ENCODE measurements around the gene DPP6.

The DPP6 gene

GRCh38 chr7:154289119-154289518, 236.9 kb downstream of the DPP6 start:
- Histone ChIP-seq H3K36me3 (ENCODE audit: control insufficient read depth, insufficient read depth, low read length) (no peaks in the 10 kb centered on the region), H3K4me3 (replicated peaks; ENCODE audit: low read depth, low read length) (no peak overlapping the region), H3K27me3 (replicated peaks; ENCODE audit: control insufficient read depth, insufficient read depth, low read length) (no peaks in the 10 kb centered on the region)
- TF ChIP-seq, protein P1, sequence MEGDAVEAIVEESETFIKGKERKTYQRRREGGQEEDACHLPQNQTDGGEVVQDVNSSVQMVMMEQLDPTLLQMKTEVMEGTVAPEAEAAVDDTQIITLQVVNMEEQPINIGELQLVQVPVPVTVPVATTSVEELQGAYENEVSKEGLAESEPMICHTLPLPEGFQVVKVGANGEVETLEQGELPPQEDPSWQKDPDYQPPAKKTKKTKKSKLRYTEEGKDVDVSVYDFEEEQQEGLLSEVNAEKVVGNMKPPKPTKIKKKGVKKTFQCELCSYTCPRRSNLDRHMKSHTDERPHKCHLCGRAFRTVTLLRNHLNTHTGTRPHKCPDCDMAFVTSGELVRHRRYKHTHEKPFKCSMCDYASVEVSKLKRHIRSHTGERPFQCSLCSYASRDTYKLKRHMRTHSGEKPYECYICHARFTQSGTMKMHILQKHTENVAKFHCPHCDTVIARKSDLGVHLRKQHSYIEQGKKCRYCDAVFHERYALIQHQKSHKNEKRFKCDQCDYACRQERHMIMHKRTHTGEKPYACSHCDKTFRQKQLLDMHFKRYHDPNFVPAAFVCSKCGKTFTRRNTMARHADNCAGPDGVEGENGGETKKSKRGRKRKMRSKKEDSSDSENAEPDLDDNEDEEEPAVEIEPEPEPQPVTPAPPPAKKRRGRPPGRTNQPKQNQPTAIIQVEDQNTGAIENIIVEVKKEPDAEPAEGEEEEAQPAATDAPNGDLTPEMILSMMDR (IDR thresholded peaks at IDR 0.05; ENCODE audit: insufficient read depth, low read length, poor library complexity, severe bottlenecking) = no peak
- no peak for DNase-seq (ENCODE audit: extremely low read depth, insufficient read length)

GRCh38 chr7:154296443-154296842, 244.2 kb downstream of the DPP6 start:
- DNase-seq (ENCODE audit: extremely low read depth, insufficient read length) = no peak
- Histone ChIP-seq H3K36me3 (ENCODE audit: control insufficient read depth, insufficient read depth, low read length) (no peaks in the 10 kb centered on the region), H3K4me3 (replicated peaks; ENCODE audit: low read depth, low read length) (no peak overlapping the region), H3K27me3 (replicated peaks; ENCODE audit: control insufficient read depth, insufficient read depth, low read length) (no peaks in the 10 kb centered on the region)
- TF ChIP-seq, protein P1 (IDR thresholded peaks at IDR 0.05; ENCODE audit: insufficient read depth, low read length, poor library complexity, severe bottlenecking) = no peak

- Histone ChIP-seq H3K36me3 (ENCODE audit: control insufficient read depth, insufficient read depth, low read length) (no peaks in the 10 kb centered on the region), H3K4me3 (replicated peaks; ENCODE audit: low read depth, low read length) (no peak overlapping the region), H3K27me3 (replicated peaks; ENCODE audit: control insufficient read depth, insufficient read depth, low read length) (no peaks in the 10 kb centered on the region)
- TF ChIP-seq, protein P1 (IDR thresholded peaks at IDR 0.05; ENCODE audit: insufficient read depth, low read length, poor library complexity, severe bottlenecking) = no peak
- DNase-seq (ENCODE audit: extremely low read depth, insufficient read length) = no peak
Observed at GRCh38 chr7:154299736-154300135, 247.5 kb downstream of the DPP6 start.

DNA sequence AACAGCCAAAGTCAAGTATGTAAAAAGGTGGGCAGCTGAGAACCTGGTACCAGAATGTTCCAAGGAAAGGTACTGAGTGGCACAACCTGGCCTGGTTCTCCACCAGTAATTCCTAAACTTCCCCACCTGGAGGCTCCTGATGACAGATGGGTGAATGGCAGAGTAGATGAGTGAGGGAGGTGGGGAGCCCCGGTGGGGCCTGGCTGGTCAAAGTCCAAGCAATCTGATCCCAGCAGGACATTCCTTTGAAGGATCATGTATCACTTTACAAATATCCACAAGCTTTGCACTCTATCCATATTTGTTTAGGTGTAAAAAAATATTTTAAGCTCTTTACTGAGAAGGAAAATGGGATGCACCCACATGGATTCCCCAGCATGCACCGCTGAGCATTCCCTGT, 250.2 kb downstream of the DPP6 start:
- no peak for DNase-seq (ENCODE audit: extremely low read depth, insufficient read length)
- TF ChIP-seq, protein P1 (IDR thresholded peaks at IDR 0.05; ENCODE audit: insufficient read depth, low read length, poor library complexity, severe bottlenecking) = no peak
- no peaks in the 10 kb centered on the region for H3K36me3 ChIP-seq (ENCODE audit: control insufficient read depth, insufficient read depth, low read length)
- no peaks in the 10 kb centered on the region for H3K27me3 ChIP-seq (replicated peaks; ENCODE audit: control insufficient read depth, insufficient read depth, low read length)
- no peak overlapping the region for H3K4me3 ChIP-seq (replicated peaks; ENCODE audit: low read depth, low read length)

- TF ChIP-seq, protein P1 (IDR thresholded peaks at IDR 0.05; ENCODE audit: insufficient read depth, low read length, poor library complexity, severe bottlenecking) = no peak
- Histone ChIP-seq H3K27me3 (replicated peaks; ENCODE audit: control insufficient read depth, insufficient read depth, low read length) (no peaks in the 10 kb centered on the region), H3K4me3 (replicated peaks; ENCODE audit: low read depth, low read length) (no peak overlapping the region), H3K36me3 (ENCODE audit: control insufficient read depth, insufficient read depth, low read length) (no peaks in the 10 kb centered on the region)
- no peak for DNase-seq (ENCODE audit: extremely low read depth, insufficient read length)
Observed at GRCh38 chr7:154304231-154304630, 252.0 kb downstream of the DPP6 start.

Measured in GM06990 (cell line).